Smooth muscle cell (in vitro differentiated cells): ENCODE measurements around the gene PPP2R5A. TPM values are rescaled to one million over a fixed set of nuclear protein-coding genes. Genes with fewer than 3 reads are reported as not detected.

Experiments
- DNase-seq: peaks from one replicate; lab custom pipeline; 2025; ENCODE audit not compliant: unreplicated experiment; lab: John Stamatoyannopoulos, UW
- H2AFZ ChIP-seq: fragments of 200-600 bp; sonication (generic); 2 replicates; pipeline ENCODE4 v1.6.0; 2016; ENCODE audit warnings: antibody characterized with exemption, low read depth, mild to moderate bottlenecking
- H3F3A ChIP-seq: fragments of 200-600 bp; sonication (generic); 2 replicates; pipeline ENCODE4 v1.6.0; 2017; ENCODE audit warnings: antibody characterized with exemption, low read depth
- H3K27ac ChIP-seq: fragments of 200-600 bp; sonication (generic); 2 replicates; pipeline ENCODE4 v1.5.1; 2016; ENCODE audit warnings: low read depth, mild to moderate bottlenecking
- H3K27me3 ChIP-seq: fragments of 200-600 bp; sonication (generic); 2 replicates; pipeline ENCODE4 v1.6.1; 2016; ENCODE audit warnings: low read depth, mild to moderate bottlenecking
- H3K36me3 ChIP-seq: fragments of 200-600 bp; sonication (generic); 2 replicates; pipeline ENCODE4 v1.5.1; 2016; ENCODE audit warnings: low read depth
- H3K4me1 ChIP-seq: fragments of 200-600 bp; sonication (generic); 2 replicates; pipeline ENCODE4 v1.5.1; 2016; ENCODE audit warnings: low read depth
- H3K4me2 ChIP-seq: fragments of 200-600 bp; sonication (generic); 2 replicates; pipeline ENCODE4 v1.6.0; 2016; ENCODE audit warnings: mild to moderate bottlenecking
- H3K4me3 ChIP-seq: fragments of 200-600 bp; sonication (generic); 2 replicates; pipeline ENCODE4 v1.5.1; 2016; ENCODE audit warnings: mild to moderate bottlenecking
- H3K79me2 ChIP-seq: fragments of 200-600 bp; sonication (generic); 2 replicates; pipeline ENCODE4 v1.6.0; 2016; ENCODE audit warnings: low read depth, mild to moderate bottlenecking
- H3K9ac ChIP-seq: fragments of 200-600 bp; sonication (generic); 2 replicates; pipeline ENCODE4 v1.6.0; 2016; ENCODE audit warnings: low read depth
- H3K9me3 ChIP-seq: fragments of 200-600 bp; sonication (generic); replicated peaks from 2 replicates; pipeline ENCODE4 v1.5.1; 2016; ENCODE audit warnings: low read depth
- H4K20me1 ChIP-seq: fragments of 200-600 bp; sonication (generic); 2 replicates; pipeline ENCODE4 v1.6.0; 2016; ENCODE audit warnings: low read depth
- WGBS: methylation state at CpG from one replicate; pipeline ENCODE4 v1.1.7; 2016; ENCODE audit warnings: low lambda C conversion rate; 5-methylcytosine and 5-hydroxymethylcytosine counted together
- polyA plus RNA-seq: library from polyadenylated mRNA; unstranded; fragments of >200 nt; fragmentation: Nextera tagmentation; extraction: Ambion mirVana; gene quantifications from 2 replicates; pipeline ENCODE4 v1.2.1, GENCODE V29; 2016
- total RNA-seq: library from RNA; depleted of rRNA; stranded (reverse); fragments of >200 nt; gene quantifications from 2 replicates; pipeline ENCODE4 v1.2.3, GENCODE V29; 2014
- TF ChIP-seq, protein P1 (sequence below): fragments of 200-600 bp; sonication (generic); IDR thresholded peaks from 2 replicates; pipeline ENCODE4 v1.5.1; 2017; ENCODE audit warnings: borderline replicate concordance, mild to moderate bottlenecking, antibody characterized with exemption; ENCODE audit not compliant: insufficient read depth, poor library complexity, severe bottlenecking

The PPP2R5A gene
- total RNA-seq (17.6 and 24.9 TPM in 2 replicates), polyA plus RNA-seq (12.2 and 12.3 TPM in 2 replicates)

DNA sequence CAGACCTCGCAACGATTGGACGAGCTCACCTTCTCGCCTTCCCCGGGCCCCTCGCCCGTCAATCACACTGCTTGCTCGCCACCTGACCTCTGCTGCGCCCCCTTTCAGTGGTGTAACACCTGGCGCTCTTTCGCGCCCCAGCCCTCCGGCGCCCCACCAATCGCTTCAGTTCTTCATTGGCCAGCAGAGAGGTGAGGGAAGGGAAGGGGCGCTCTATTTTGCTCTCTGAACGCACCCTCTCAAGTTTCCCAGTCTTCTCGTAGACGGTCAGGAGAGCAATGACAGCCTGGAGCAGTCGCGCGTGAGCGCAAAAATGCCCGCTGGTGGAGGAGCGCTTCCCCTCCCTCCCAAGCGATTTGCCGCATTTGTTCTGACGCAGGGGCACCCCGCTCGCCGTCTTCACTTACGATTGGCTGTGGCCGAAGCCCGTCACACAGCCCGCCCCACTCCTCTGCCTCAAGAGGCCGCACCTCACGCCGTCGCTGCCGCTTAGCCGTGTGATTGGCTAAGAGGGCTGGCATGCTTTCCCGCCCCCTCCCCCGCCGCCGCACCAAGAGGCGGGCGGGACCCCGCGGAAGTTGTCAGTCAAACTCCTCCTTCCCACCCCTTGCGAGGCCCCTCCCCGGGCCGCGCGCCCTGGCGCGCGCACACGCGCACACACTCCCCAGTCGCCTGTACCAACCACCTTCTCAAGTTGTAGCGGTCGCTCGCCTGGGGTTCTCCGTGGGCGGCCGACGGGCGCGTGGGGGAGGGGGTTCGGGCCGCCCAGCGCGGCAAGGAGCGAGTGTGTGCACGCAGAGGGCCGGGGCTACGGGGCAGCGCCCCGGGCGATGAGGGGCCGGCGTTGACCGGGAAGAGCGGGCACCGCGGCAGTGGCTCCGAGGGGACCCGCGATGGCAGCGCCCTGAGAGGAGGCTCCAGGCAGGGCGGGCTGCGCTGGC lies at the start of gene PPP2R5A:
TSS of gene PPP2R5A (plus strand) at position 667 of the 941 bp plus-strand sequence. CDS start 701 bp downstream, outside the sequence.
- Histone ChIP-seq H3K27me3 (no peaks in the 10 kb centered on the region), H3K36me3 (no peaks in the 10 kb centered on the region), H4K20me1 (peaks cover 35% of the 10 kb centered on the region), H3K4me3 (peak within 1 kb of the TSS; percentile 94), H3K4me2 (peak within 1 kb of the TSS; percentile 95), H3K9me3 (no peaks in the 10 kb centered on the region), H3F3A (peaks cover 3% of the 10 kb centered on the region), H3K79me2 (peaks cover 43% of the 10 kb centered on the region), H2AFZ (peak within 1 kb of the TSS; percentile 91), H3K4me1 (peaks cover 25% of the 10 kb centered on the region), H3K27ac (peak within 1 kb of the TSS; percentile 74), H3K9ac (peak within 1 kb of the TSS; percentile 82)
- TF ChIP-seq, protein P1, sequence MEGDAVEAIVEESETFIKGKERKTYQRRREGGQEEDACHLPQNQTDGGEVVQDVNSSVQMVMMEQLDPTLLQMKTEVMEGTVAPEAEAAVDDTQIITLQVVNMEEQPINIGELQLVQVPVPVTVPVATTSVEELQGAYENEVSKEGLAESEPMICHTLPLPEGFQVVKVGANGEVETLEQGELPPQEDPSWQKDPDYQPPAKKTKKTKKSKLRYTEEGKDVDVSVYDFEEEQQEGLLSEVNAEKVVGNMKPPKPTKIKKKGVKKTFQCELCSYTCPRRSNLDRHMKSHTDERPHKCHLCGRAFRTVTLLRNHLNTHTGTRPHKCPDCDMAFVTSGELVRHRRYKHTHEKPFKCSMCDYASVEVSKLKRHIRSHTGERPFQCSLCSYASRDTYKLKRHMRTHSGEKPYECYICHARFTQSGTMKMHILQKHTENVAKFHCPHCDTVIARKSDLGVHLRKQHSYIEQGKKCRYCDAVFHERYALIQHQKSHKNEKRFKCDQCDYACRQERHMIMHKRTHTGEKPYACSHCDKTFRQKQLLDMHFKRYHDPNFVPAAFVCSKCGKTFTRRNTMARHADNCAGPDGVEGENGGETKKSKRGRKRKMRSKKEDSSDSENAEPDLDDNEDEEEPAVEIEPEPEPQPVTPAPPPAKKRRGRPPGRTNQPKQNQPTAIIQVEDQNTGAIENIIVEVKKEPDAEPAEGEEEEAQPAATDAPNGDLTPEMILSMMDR = no peak
- peak; percentile 94 for DNase-seq
- 1% methylated on average over 80 of the region's 92 CpGs for WGBS

DNA sequence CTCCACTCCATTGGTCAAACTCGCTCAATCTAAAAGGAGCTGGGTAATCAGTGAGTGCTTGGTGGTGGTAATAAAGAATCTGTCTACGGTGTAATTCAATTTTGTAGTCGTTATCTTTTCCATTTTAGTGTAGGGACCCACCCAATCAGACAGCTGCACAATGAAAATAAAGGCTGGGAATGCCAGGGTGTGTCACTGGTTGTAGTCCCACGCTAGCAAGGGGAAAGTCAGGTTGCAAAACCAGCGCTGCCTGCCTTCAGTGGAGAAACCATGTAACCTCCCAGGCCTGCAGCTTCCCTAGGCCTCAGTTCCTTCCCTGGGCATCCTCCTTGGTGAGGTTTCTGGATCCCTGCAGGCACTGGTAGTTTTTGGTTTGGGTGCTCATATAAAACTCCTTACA lies 49.4 kb upstream of the PPP2R5A start:
- no peaks in the 10 kb centered on the region for H3K27me3 ChIP-seq
- 87% methylated on average over 5 of the region's 5 CpGs for WGBS
- TF ChIP-seq, protein P1 = no peak

DNA sequence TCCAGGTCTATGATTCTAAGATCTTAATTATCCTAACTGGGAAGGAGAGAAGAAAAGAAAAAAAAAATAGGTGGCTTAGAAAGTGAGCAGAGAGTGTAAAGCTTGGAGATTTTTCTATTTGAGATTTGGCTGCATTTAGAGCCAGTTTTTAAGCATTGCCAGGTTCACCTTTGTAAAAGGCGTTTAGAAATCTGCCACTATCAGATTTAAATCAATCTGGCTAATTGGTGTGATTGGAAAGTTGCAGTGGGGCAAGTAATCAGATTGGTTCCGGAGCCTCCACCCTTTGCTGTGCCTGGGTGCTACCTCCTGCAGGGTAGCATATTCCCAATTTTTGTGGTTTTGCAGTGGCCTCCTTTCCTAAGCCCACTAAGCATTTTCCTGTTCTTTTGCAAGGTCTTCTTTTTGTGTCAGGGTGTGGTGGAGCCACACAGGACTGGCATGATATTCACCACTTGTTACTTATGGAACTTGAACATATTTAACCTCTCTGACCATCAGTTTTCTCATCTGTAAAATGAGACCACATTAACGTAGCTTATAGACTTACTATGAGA lies 48.5 kb upstream of the PPP2R5A start:
- Histone ChIP-seq H3K4me3 (no peak overlapping the region), H4K20me1 (no peaks in the 10 kb centered on the region), H3K27me3 (no peaks in the 10 kb centered on the region), H3K36me3 (no peaks in the 10 kb centered on the region), H3K4me2 (no peak overlapping the region), H3K9me3 (no peaks in the 10 kb centered on the region), H2AFZ (no peak overlapping the region), H3K9ac (no peak overlapping the region), H3F3A (no peaks in the 10 kb centered on the region), H3K27ac (no peak overlapping the region), H3K4me1 (no peaks in the 10 kb centered on the region), H3K79me2 (no peaks in the 10 kb centered on the region)
- 88% methylated on average over 3 of the region's 3 CpGs for WGBS
- no peak for DNase-seq
- TF ChIP-seq, protein P1 = no peak

More for the DNA sequence above, 49.4 kb upstream of the PPP2R5A start:
- Histone ChIP-seq H3K9me3 (no peaks in the 10 kb centered on the region), H3K4me3 (no peak overlapping the region), H2AFZ (no peak overlapping the region), H3K4me1 (no peaks in the 10 kb centered on the region), H3K9ac (no peak overlapping the region), H3K27ac (no peak overlapping the region), H3K36me3 (no peaks in the 10 kb centered on the region), H4K20me1 (no peaks in the 10 kb centered on the region), H3K79me2 (no peaks in the 10 kb centered on the region), H3K4me2 (no peak overlapping the region), H3F3A (no peaks in the 10 kb centered on the region)
- DNase-seq = no peak
